Stimulated activated CD4-positive, alpha-beta T cell treated with anti-CD3 and anti-CD28 coated beads, Interleukin-1b, Interleukin-23, amount 100 ng/mL, for 24 hours (primary cell): ENCODE measurements around the gene SPSB3.
"Not testable (repeated sequence)": the region's sequence is repeated elsewhere in the genome, so short reads cannot be mapped to it uniquely, and the experiment has no call there.

Experiments
- DNase-seq, 4 experiments: peaks; one replicate each; pipeline ENCODE4 v3.0.0-alpha.2; 2020; ENCODE audit warnings: low read depth in 4 of 4, low spot score in 1 of 4

The SPSB3 gene

GRCh38 chr16:1744338-1744840, 38.0 kb downstream of the SPSB3 start:
- no peak for DNase-seq

GRCh38 chr16:1743376-1744337, 38.7 kb downstream of the SPSB3 start:
- DNase-seq = no peak

GRCh38 chr16:1741553-1742165, 40.7 kb downstream of the SPSB3 start:
- no peak for DNase-seq

GRCh38 chr16:1740781-1741490, 41.4 kb downstream of the SPSB3 start:
- DNase-seq = no peak

GRCh38 chr16:1740234-1740633, 42.1 kb downstream of the SPSB3 start:
- no peak for DNase-seq

GRCh38 chr16:1734816-1735215, 47.6 kb downstream of the SPSB3 start:
- no peak for DNase-seq

GRCh38 chr16:1734123-1734522, 48.2 kb downstream of the SPSB3 start:
- DNase-seq = no peak

- DNase-seq = not testable (repeated sequence)
These were observed 49.8 kb downstream of the SPSB3 start for GRCh38 chr16:1732551-1732987.

GRCh38 chr16:1732071-1732470, 50.3 kb downstream of the SPSB3 start:
- no peak for DNase-seq

- no peak for DNase-seq
These were observed 50.8 kb downstream of the SPSB3 start for GRCh38 chr16:1731603-1732002.

- DNase-seq = no peak
These were observed 51.3 kb downstream of the SPSB3 start for GRCh38 chr16:1731073-1731472.

- no peak for DNase-seq
These were observed 52.9 kb downstream of the SPSB3 start for GRCh38 chr16:1729445-1729844.

- no peak for DNase-seq
These were observed 53.3 kb downstream of the SPSB3 start for GRCh38 chr16:1729026-1729425.

- no peak for DNase-seq
These were observed 54.4 kb downstream of the SPSB3 start for GRCh38 chr16:1727651-1728624.
